HG03342 (cell line): Measurements from ENCODE around the gene CCDC188.

Experiments
- ATAC-seq: cut with Tn5 transposase; IDR thresholded peaks from one replicate; pipeline ENCODE4 v1.9.1; 2021; ENCODE audit warnings: mild to moderate bottlenecking, moderate library complexity; ENCODE audit not compliant: unreplicated experiment

The CCDC188 gene

DNA sequence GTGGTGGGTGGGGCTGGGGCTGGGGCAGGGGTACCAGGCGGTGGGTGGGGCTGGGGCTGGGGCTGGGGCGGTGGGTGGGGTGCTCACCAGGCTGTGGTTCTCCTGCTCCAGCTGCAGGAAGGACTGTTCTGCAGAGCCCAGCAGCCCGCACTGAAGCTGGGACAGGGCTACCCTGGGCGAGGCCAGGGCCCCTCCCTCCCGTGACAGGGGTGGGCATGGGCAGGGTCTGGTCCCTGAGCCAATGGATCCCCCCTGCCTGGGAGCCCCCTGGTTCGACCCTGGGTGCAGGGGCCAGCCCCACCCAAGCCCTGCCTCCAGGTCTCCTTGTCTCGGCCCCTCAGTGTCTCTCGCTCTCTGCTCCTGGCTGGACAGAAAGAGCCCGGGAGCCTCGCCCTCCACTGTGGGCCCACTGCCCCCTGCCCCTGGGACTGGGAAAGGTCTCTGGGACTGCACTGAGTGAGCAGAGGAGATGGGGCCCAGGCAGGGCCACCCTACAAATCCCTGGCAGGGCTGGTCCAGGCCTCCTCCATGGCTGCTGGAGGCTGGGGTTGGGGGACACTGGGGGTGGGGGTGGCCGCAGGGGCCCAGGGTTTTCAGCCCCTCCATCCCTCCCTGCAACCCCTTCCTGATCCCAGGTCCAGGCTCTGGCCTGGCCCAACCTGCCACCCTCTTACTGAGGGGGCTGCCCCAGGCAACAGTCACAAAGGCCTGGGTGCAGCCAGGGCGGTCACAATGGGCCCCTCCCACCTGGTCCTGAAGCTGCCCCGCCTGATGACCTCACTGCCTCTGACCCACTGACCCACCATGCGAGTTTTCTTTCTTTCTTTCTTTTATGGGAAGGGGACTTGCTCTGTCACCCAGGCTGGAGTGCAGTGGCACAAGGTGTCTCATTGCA is at the start of gene CCDC188:
Gene CCDC188, minus strand, starts transcription at position 675 of the 895 bp plus-strand sequence. Its CDS starts 69 bp downstream, at position 606.
- ATAC-seq: no peak

GRCh38 chr22:20199906-20200305 is 49.1 kb upstream of the CCDC188 start:
- ATAC-seq: no peak

- no peak for ATAC-seq
These were observed 48.6 kb upstream of the CCDC188 start for GRCh38 chr22:20199413-20199842.

DNA sequence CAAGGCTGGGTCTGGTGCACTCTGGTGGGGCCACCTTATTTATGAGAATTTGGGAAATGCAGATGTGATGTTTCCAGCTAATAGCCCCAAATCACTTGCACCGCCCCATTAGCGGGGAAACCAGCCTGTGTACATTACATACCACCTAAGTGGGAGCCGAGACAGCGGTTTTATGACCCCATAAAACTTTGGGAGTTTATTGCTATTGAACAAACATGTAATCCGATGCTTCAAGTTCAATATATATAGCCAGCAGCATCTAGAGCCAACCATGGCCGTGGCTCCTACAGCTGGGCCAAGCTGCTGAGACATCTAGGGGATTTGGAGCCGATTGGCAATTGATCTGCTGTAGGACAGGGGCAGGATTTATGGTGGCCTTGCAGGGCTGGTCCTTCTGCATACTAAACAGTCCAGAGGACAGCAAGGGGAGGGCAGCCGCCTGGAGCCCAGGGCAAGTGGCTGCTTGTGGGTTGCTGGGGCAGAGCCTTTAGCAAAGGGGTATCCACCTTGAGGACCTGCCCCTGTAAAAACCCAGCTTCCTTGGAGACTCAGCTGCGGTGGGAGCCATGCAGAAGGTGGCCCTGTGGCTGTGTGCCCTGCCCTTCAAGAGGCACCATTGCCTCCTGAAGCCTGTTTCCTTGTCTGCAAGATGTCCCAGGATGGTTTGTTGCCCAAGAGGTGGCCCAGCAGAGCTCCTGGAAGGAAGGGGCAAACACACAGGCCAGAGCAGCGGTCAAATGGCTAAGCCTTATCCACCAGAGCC is 47.9 kb upstream of the CCDC188 start:
- no peak for ATAC-seq

GRCh38 chr22:20197407-20198030 is 46.7 kb upstream of the CCDC188 start:
- no peak for ATAC-seq

DNA sequence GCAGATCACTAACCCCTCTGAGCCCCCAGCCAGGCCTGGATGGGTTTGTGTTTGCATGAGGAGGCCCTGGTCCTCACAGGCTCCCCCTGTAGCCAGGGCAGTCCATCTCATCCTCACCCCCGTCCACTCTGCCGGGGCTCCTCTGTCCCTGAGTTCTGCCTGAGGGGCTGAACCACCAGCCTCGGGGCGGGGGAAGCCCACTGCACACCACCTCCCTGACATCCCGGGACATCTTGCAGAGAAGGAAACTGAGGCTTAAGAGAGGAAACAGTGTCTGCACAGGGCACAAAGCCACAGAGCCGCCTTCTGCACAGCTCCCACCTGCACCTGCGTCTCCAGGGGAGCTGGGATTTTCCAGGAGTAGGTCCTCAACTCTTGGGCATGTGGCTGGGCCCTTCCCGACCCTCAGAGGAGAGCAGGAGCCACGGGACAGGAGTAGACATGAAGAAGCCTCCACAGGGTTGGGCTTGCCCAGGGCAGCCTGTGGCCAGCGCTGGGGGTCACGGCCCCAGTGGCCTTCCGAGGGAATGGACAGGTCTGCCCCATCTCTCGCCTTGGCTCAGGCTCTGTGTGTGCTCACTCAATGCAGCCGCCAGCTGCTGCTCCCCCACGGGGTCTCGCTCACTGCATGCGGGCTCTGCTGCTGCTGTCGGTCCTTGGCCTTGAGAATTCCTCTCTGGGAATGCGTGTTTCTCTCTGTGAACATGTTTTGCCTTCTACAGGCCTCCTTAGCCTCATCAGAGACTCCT is 45.4 kb upstream of the CCDC188 start:
- no peak for ATAC-seq

DNA sequence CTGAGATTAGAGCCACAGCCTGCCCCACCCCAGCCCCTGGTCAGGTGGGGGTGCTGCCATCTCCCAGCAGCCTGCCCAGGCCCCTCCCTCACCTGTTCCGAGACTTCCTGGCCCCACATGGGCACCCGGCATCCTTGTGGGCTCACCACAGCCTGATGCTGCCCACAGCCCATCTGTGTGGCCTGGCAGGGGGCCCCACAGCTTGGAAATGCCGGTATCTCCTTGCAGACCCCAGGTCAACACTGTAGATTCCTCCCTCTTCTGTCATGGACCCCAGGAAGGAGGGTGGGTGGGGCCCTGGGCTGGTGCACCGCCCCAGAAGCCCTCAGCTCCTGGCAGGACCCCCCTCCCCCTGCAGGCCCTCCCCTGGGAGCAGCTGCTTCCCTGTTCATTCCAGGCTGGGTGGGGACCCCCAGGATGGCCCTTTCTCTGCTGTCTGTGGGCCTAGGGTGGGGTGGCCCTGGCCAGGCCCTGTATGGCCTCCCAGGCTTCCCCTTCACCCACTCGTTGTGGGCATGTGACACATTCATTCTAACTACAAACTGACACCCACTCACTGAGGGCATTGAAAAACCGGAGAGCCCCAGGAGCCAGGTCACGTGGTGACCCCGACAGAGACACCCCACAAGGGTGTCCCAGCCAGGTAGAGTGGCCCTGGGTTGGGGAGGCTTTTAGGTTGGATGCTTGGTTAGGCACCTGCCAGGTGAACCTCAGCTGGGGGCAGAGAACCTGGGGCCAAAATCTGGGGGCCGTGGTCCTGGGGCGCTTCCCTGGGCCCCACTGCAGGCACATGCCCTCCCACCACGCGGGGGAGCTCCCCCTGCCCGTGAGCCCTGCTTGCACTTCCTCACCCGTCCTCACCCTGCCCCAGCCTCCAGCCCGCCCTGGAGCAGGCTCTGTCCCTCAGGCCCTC is 44.1 kb upstream of the CCDC188 start:
- no peak for ATAC-seq

GRCh38 chr22:20193761-20194494 is 43.1 kb upstream of the CCDC188 start:
- no peak for ATAC-seq

GRCh38 chr22:20192972-20193760 is 42.3 kb upstream of the CCDC188 start:
- no peak for ATAC-seq

- no peak for ATAC-seq
These were observed 41.6 kb upstream of the CCDC188 start for GRCh38 chr22:20192293-20192971.

- ATAC-seq: no peak
These were observed 40.9 kb upstream of the CCDC188 start for GRCh38 chr22:20191803-20192202.

DNA sequence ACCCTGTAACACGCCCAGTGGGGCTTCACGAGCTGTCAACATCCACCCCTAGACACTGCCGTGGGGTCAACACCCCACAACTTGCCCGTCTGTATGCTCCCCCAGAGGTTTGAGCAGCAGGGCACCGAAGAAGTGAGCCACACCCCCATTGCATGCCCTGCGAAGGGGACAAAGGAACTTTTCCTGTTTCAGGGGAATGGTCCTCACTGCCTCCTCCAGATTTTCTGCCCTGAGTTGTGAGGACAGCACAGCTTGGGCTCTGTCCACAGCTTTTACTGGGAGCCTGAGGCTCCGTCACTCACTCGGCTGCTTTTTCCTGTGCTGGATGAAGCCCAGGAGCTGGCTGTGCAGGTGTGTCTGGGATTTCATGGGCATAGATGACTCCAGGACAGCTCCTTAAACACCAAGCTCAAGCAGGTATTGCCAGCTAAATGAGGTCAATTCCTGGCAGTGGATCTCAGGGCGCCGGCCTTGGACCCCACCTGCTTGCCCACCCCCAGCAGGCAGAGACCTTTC is 40.2 kb upstream of the CCDC188 start:
- no peak for ATAC-seq

GRCh38 chr22:20188567-20188877 is 37.7 kb upstream of the CCDC188 start:
- ATAC-seq: no peak

GRCh38 chr22:20187777-20188566 is 37.1 kb upstream of the CCDC188 start:
- no peak for ATAC-seq

DNA sequence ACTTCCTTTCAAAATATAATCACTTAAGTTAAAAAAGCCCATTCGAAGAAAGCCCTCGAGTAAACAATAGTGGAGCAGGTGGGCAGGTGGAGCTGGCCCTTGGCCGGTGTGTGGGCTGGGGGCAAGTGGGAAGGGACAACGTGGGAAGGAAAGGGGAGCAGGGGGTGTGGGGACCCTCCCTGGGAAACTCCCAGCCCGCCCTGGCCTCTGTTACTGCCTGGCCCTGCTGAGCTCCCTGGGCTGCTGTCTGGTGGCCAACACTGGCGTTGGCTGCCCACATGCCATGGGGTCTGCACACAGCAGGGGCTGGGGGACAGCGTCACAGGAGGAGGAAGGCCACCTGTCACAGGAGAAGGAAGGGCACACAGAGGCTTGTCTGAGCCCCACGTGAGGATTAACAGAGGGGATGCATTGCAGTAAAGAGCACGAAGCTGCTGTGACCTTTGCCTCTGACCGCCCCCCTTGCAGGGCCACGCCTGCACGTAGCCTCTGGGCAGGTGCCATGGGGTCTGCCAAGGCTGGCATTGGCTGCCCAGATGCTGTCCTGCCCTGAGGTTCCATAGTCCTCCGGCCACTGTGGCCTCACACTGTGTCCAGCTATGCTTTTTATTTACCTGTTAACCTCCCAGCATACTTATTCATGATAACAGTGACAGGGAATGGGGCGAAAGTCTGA is 36.2 kb upstream of the CCDC188 start:
- ATAC-seq: no peak

DNA sequence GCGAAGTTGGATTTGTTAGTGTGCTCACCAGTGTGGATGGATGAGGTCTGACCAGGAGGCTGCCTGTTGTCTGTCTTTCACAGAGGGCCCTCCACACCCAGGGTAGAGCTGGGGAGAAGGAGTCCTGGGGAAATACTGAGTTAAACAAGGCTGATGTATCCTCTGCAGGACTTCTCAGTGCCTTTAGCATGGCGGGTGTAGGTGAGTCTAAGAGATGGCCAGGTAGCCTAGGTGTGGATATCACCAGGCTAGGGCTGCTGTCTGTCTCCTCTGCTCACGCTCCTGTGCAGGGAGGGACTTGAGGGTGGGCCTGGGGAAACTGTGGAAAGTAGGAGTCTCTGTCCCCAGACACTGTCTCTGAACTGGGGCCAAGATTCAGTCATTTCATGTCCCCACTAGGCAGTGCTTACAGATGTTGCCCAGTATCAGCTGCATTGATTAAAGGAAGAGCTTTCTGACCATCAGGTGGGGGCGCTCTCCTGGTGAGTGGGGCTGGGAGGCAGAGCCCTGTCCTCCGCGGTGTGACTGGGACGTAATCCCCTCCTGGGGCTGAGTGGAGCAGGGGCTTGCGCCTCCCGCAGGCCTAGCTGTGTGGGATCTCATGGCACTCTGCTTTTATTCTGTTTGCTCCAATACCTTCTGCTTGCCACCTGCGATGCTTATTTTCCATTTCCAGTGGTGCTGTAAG is 35.5 kb upstream of the CCDC188 start:
- ATAC-seq: no peak
